GM12872 (cell line): ENCODE results near the gene ZSCAN23.

Experiments used
- CTCF ChIP-seq: IDR thresholded peaks from 3 replicates; pipeline ENCODE4 v1.5.1; 2011; ENCODE audit warnings: low read depth, mild to moderate bottlenecking, low read length, moderate library complexity; ENCODE audit not compliant: insufficient read depth

Gene ZSCAN23

DNA sequence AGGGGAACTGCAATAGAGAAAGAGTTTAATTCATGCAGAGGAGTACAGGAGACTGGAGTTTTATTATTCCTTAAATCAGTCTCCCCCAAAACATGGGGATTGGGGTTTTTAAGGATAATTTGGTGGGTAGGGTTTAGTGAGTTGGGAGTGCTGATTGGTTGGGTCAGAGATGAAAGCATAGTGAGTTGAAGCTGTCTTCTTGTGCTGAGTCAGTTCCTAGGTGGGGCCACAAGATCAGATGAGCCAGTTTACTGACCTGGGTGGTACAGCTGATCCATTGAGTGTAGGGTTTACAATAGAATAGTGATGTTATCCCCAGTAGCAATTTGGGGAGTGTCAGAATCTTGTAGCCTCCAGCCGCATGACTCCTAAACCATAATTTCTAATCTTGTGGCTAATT, 43.2 kb upstream of the ZSCAN23 start:
- TF ChIP-seq CTCF: no peak

DNA sequence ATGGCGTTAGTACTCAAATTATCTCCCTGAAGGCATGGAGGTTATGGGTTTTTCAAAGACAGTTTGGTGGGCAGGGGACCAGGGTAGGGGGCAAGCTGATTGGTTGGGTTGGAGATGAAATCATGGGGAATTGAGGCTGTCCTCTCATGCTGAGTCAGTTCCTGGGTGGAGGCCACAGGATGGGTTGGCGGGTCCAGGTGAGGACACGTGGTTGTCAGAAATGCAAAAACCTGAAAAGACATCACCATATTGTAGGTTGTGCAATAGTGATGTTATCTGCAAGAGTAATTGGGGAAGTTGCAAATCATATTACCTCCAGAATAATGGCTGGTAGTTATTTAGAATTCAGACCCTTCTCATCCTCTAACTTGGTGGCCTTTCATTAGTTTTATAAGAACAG, 42.2 kb upstream of the ZSCAN23 start:
- TF ChIP-seq CTCF: no peak

DNA sequence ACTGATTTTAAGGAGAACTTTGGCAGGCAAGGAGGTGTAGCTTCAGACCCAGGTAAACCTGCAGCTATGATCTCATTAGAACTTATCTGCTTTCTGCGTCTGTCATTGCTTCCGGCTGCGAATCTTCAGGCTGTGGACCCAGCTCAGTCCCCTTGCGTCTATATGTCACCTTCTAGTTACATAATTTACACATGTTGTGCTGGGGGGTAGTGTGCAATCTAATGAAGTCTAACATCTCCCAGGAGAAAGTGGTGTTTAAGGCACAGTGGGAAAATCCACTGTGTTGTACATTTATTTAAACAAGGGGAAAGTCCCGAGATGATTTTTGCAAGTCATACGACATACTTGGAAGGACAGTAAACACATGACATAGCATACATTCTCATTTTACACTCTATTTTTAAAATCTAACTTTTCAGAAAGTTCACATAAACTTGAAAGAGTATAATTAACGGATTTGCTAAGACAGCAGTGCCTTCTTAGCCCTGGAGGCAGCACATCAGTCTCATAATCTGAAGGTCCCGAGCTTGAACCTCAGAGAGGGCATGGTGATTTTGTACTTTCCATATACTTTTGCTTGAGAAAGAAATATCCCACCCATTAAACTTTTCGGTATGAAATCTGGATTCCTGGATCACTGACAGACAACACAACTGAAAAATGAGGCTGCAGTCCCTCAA, 37.1 kb upstream of the ZSCAN23 start:
- no peak for TF ChIP-seq CTCF

DNA sequence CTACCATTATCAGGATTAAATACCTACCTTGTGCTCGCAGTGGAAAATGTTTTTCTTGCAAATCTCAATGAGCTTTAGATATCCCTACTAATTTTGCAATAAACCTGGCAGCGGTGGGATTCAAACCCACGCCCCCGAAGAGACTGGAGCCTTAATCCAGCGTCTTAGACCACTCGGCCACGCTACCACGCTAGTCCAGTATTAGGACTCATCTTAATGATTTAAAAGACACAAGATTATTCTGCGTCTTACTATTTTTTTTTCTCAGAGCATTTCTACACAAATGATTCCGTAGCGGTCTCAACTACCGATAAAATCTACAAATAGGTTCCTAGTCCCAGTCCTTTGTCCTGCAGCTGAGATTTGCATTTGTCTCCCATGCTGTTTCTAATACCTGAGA, 35.2 kb upstream of the ZSCAN23 start:
- no peak for TF ChIP-seq CTCF

GRCh38 chr6:28474441-28475219, 31.3 kb upstream of the ZSCAN23 start:
- no peak for TF ChIP-seq CTCF

DNA sequence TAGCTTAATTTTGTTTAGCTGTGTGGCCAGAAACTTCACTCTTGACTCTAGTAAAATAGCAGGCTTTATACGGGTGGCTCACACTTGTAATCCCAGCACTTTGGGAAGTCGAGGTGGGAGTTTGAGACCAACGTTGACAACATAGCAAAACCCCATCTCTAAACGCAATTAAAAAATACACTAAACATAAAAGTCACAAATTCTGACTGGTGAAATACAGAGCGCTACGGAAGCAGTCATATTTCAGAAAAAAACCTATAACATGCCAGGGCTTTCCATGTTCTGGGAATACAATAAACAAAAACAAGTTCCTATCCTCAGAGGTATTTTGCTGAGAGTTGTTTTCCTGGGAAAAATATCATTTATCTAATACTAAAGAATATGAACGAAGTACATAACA, 24.8 kb upstream of the ZSCAN23 start:
- TF ChIP-seq CTCF: no peak

GRCh38 chr6:28462401-28462800, 19.1 kb upstream of the ZSCAN23 start:
- TF ChIP-seq CTCF: no peak
